ENCODE results near the gene CDC14B. TPM values are rescaled to one million over a fixed set of nuclear protein-coding genes. Genes with fewer than 3 reads are reported as not detected.
A peak's percentile ranks its signal among the peaks of the same experiment; 100 is the strongest.

The CDC14B gene
- total RNA-seq, 2 experiments from 2014 or later, result 1.1 to 4.8 TPM

DNA sequence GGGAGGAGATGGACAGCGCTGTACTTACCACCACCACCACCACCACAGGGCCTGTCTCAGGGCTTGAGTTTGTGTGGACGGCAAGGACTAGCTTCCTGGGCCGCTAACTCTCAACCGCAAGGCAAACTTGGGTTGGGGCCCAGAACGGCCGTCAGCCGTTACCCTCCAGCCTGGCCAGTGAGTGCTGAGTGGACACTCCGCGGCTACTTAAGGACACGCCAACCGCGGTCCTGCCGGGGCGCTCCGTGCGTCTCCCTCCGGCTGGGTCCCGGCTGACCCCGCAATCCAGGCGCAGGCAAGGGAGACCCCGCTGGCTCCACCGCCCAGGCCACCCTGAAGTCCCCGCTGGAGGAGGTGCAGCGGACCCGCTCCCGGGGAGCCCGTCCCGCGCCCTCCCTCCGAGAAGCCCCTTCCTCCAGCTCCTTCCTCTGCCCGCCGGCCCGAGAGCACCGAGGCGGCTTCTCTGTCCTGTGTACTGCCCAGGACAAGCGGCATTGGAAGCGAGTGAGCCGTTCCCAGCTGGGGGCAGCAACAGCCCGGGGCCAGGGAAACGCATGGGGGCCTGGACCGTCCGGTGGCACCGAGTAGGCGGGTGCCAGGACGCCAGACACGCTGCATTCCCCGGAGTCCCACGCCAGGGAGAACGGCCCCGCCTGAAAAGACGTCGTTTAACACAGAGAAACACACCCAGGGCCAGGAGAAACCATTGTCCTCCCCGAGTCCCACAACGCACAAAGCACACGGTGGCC, 123.1 kb downstream of the CDC14B start:
- DNase-seq (no peak), ATAC-seq (no peak)
- CTCF ChIA-PET, result no interaction called here
- Mint-ChIP-seq H3K4me3 (no peak overlapping the region), H3K27me3 (no peaks in the 10 kb centered on the region), H3K4me1 (peaks cover 2% of the 10 kb centered on the region), H3K27ac (no peak overlapping the region), H3K36me3 (no peaks in the 10 kb centered on the region), H3K9me3 (ENCODE audit: low read depth) (no peaks in the 10 kb centered on the region)

DNA sequence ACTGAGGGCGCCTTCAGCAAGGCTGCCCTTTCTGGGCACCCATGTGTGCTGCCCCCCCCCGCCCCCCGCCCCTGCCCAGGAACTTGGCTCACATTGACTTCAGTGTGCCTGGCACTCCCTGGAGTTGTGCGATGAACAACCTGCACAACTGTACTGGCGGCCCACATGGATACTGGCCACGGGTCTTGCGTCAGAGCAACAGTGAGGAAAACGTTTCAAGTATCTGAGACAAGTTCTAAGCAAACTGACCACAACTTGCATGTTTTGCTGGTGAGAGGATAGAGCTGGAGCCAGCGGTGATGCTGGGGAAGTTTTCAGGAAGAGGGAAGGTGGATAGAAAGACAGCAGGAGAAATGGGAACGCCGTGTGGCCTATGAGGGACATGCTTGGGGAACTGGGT, 124.3 kb downstream of the CDC14B start:
- Mint-ChIP-seq H3K36me3 (no peaks in the 10 kb centered on the region), H3K4me1 (peaks cover 2% of the 10 kb centered on the region), H3K9me3 (ENCODE audit: low read depth) (no peaks in the 10 kb centered on the region), H3K27ac (no peak overlapping the region), H3K27me3 (no peaks in the 10 kb centered on the region), H3K4me3 (no peak overlapping the region)
- no peak for ATAC-seq
- no peak for DNase-seq
- CTCF ChIA-PET, result no interaction called here

- CTCF ChIA-PET, result no interaction called here
- Mint-ChIP-seq H3K9me3 (ENCODE audit: low read depth) (no peaks in the 10 kb centered on the region), H3K4me3 (no peak overlapping the region), H3K4me1 (peaks cover 2% of the 10 kb centered on the region), H3K27me3 (no peaks in the 10 kb centered on the region), H3K36me3 (peaks cover 2% of the 10 kb centered on the region), H3K27ac (no peak overlapping the region)
- DNase-seq (no peak), ATAC-seq (no peak)
These were observed 125.3 kb downstream of the CDC14B start for GRCh38 chr9:96494215-96494800.

GRCh38 chr9:96493757-96494156, 125.9 kb downstream of the CDC14B start:
- Mint-ChIP-seq H3K27me3 (no peaks in the 10 kb centered on the region), H3K4me1 (peaks cover 2% of the 10 kb centered on the region), H3K4me3 (no peak overlapping the region), H3K27ac (no peak overlapping the region), H3K36me3 (peaks cover 2% of the 10 kb centered on the region), H3K9me3 (ENCODE audit: low read depth) (no peaks in the 10 kb centered on the region)
- DNase-seq (no peak), ATAC-seq (no peak)
- CTCF ChIA-PET, result no interaction called here

DNA sequence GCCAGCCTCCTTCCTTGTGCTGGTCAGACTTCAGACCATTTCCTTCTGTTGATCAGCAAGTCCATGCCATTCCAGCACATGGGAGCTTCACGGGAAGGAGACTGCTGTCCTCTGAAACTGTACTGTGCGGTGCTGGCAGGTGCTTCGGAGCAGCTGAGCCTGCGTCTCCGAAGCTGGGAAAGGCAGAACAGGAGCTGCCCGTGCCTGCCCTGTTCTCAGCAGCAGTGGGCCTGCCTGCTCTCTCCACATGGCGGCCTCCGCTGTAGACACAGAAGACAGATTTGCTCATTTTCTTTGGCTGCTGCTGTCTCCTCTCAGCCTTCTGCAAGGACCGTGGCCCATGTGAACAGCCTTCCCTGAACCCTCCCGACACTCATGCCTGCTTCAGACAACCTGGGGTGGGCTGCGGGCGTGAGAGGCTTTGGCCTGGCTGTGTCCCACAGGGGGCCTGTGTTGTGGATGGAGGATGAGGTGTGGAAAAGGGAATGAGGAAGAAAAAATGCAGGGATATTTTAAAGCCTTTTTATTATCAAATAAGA, 126.6 kb downstream of the CDC14B start:
- CTCF ChIA-PET, result no interaction called here
- Mint-ChIP-seq H3K4me3 (no peak overlapping the region), H3K36me3 (peaks cover 4% of the 10 kb centered on the region), H3K9me3 (ENCODE audit: low read depth) (no peaks in the 10 kb centered on the region), H3K27me3 (no peaks in the 10 kb centered on the region), H3K27ac (no peak overlapping the region), H3K4me1 (peaks cover 2% of the 10 kb centered on the region)
- ATAC-seq (no peak), DNase-seq (no peak)

DNA sequence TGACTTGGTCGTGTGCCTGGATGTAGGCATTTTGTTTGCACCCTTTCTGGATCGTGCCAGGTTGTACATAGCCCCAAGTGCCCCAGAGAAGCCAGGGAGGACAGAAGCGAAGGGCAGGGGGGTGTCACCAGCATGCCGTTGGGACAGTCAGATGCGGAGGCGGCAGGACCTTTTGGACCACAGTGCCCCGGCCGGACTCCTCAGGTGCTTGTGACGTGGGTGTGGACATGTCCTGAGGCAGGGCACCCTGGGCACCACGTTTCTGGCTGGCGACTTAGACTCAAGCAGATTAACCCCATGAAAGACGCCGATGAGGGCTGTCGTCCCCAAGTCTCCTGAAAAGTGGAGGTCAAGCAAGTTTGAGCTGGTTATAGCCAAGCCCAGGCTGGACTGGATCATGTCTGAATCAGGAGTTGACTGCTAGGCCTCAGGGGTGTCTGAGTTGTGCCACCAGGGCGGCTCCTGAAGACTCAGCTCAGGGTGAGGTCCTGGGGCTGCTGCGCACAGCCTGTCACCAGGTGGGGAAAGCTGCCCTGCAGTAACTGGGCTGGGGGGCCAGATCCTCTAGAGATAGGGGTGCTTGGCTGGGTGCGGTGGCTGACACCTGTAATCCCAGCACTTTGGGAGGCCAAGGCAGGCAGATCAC, 127.6 kb downstream of the CDC14B start:
- Mint-ChIP-seq H3K4me3 (no peak overlapping the region), H3K4me1 (peaks cover 2% of the 10 kb centered on the region), H3K27me3 (no peaks in the 10 kb centered on the region), H3K9me3 (ENCODE audit: low read depth) (no peaks in the 10 kb centered on the region), H3K27ac (no peak overlapping the region), H3K36me3 (peaks cover 4% of the 10 kb centered on the region)
- ATAC-seq, result no peak
- CTCF ChIA-PET, result no interaction called here
- no peak for DNase-seq

- H3K27me3 Mint-ChIP-seq, result no peaks in the 10 kb centered on the region
- H3K36me3 Mint-ChIP-seq, result peaks cover 4% of the 10 kb centered on the region
- ATAC-seq, result peak; percentile 33
- CTCF ChIA-PET, result no interaction called here
- peaks cover 2% of the 10 kb centered on the region for H3K4me1 Mint-ChIP-seq
- no peaks in the 10 kb centered on the region for H3K9me3 Mint-ChIP-seq (ENCODE audit: low read depth)
- no peak overlapping the region for H3K4me3 Mint-ChIP-seq
- H3K27ac Mint-ChIP-seq, result no peak overlapping the region
- no peak for DNase-seq
These were observed 128.4 kb downstream of the CDC14B start for GRCh38 chr9:96491079-96491879.

GRCh38 chr9:96490534-96491078, 129.0 kb downstream of the CDC14B start:
- H3K27ac Mint-ChIP-seq, result no peak overlapping the region
- H3K9me3 Mint-ChIP-seq (ENCODE audit: low read depth), result no peaks in the 10 kb centered on the region
- H3K4me1 Mint-ChIP-seq, result peaks cover 4% of the 10 kb centered on the region
- H3K27me3 Mint-ChIP-seq, result no peaks in the 10 kb centered on the region
- peaks cover 6% of the 10 kb centered on the region for H3K36me3 Mint-ChIP-seq
- CTCF ChIA-PET, result interaction anchor here (0.6 kb wide), 1 partner anchor 15 kb away, joined by 3 read pairs; no protein-coding TSS in a partner anchor
- no peak overlapping the region for H3K4me3 Mint-ChIP-seq
- DNase-seq (no peak), ATAC-seq (no peak)

DNA sequence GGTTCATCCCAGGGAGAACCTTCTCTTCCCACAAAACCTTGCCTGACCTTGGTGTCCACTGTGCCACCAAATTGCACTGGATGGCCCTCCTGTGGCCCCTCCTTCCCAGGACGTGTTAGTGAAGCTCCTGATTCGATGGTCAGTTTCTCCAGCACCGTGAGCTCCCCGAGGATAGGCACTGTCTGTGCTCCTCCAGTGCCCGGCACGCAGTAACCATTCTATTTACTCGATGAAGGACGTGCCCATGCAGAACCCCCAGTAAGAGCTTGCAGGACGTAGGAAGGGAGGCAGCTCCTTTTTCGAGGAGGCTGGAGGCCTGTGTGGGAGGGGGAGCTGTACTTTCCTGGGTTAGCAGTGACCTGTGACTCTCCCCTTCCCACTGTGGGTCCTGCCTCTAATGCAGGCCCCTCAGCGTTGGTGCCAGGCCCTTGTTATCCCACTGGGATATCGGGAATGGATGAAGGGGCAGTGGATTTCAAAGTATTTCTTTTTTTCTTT, 130.1 kb downstream of the CDC14B start:
- no peak for ATAC-seq
- Mint-ChIP-seq H3K36me3 (peaks cover 12% of the 10 kb centered on the region), H3K4me3 (no peak overlapping the region), H3K27me3 (no peaks in the 10 kb centered on the region), H3K9me3 (ENCODE audit: low read depth) (no peaks in the 10 kb centered on the region), H3K4me1 (peaks cover 9% of the 10 kb centered on the region), H3K27ac (no peak overlapping the region)
- DNase-seq, result no peak
- CTCF ChIA-PET, result interaction anchor here (0.6 kb wide), 2 partner anchors 14 to 35 kb away, joined by 3 read pairs; no protein-coding TSS in a partner anchor

- Mint-ChIP-seq H3K4me3 (no peak overlapping the region), H3K36me3 (peaks cover 20% of the 10 kb centered on the region), H3K27me3 (no peaks in the 10 kb centered on the region), H3K9me3 (ENCODE audit: low read depth) (no peaks in the 10 kb centered on the region), H3K4me1 (peaks cover 20% of the 10 kb centered on the region), H3K27ac (no peak overlapping the region)
- no peak for DNase-seq
- ATAC-seq, result no peak
- CTCF ChIA-PET, result no interaction called here
These were observed 131.7 kb downstream of the CDC14B start for GRCh38 chr9:96487949-96488348.

- Mint-ChIP-seq H3K9me3 (ENCODE audit: low read depth) (no peaks in the 10 kb centered on the region), H3K27me3 (no peaks in the 10 kb centered on the region), H3K36me3 (peaks cover 20% of the 10 kb centered on the region), H3K4me3 (no peak overlapping the region), H3K4me1 (peaks cover 24% of the 10 kb centered on the region), H3K27ac (no peak overlapping the region)
- DNase-seq, result no peak
- CTCF ChIA-PET, result no interaction called here
- ATAC-seq, result no peak
These were observed 132.6 kb downstream of the CDC14B start for GRCh38 chr9:96487029-96487396.

- no peak for ATAC-seq
- DNase-seq, result no peak
- Mint-ChIP-seq H3K27ac (no peak overlapping the region), H3K4me3 (no peak overlapping the region), H3K27me3 (no peaks in the 10 kb centered on the region), H3K9me3 (ENCODE audit: low read depth) (no peaks in the 10 kb centered on the region), H3K4me1 (peaks cover 22% of the 10 kb centered on the region), H3K36me3 (peaks cover 20% of the 10 kb centered on the region)
- CTCF ChIA-PET, result no interaction called here
These were observed 133.1 kb downstream of the CDC14B start for GRCh38 chr9:96486386-96487028.

- no peak overlapping the region for H3K4me3 Mint-ChIP-seq
- CTCF ChIA-PET, result no interaction called here
- H3K4me1 Mint-ChIP-seq, result peaks cover 22% of the 10 kb centered on the region
- H3K27me3 Mint-ChIP-seq, result no peaks in the 10 kb centered on the region
- ATAC-seq (no peak), DNase-seq (no peak)
- no peaks in the 10 kb centered on the region for H3K9me3 Mint-ChIP-seq (ENCODE audit: low read depth)
- no peak overlapping the region for H3K27ac Mint-ChIP-seq
- peaks cover 24% of the 10 kb centered on the region for H3K36me3 Mint-ChIP-seq
These were observed 134.4 kb downstream of the CDC14B start for GRCh38 chr9:96485280-96485679.

All from activated CD8-positive, alpha-beta memory T cell treated with anti-CD3 and anti-CD28 coated beads, Interleukin-2, amount 10 ng/mL, durations not matched to agents 7 days and 5 days (primary cell).